ENCODE data around the gene ELOVL7. TPM values are rescaled to one million over a fixed set of nuclear protein-coding genes. Genes with fewer than 3 reads are reported as not detected.
A peak's percentile ranks its signal among the peaks of the same experiment; 100 is the strongest.
"Not testable (repeated sequence)": the region's sequence is repeated elsewhere in the genome, so short reads cannot be mapped to it uniquely, and the experiment has no call there.

Gene ELOVL7
- 0.46 TPM for total RNA-seq
- long read RNA-seq: 0 reads

GRCh38 chr5:60843936-60844905, at the start of gene ELOVL7:
Gene ELOVL7, minus strand, starts transcription at chr5:60844269. Its CDS starts 56,872 bp downstream, at chr5:60787397.
- DNase-seq (ENCODE audit: missing footprints) (peak; percentile 65), ATAC-seq (no peak)
- intact Hi-C loops (cut with DNase I): no loop called here

- intact Hi-C loops (cut with DNase I): no loop called here
- ATAC-seq: no peak
- DNase-seq (ENCODE audit: missing footprints): no peak
These were observed 49.5 kb upstream of the ELOVL7 start for GRCh38 chr5:60893521-60893920.

- DNase-seq (ENCODE audit: missing footprints) (no peak), ATAC-seq (no peak)
- intact Hi-C loops (cut with DNase I): no loop called here
These were observed 47.6 kb upstream of the ELOVL7 start for GRCh38 chr5:60891667-60892066.

GRCh38 chr5:60888359-60889061, 44.4 kb upstream of the ELOVL7 start:
- intact Hi-C loops (cut with DNase I): no loop called here
- ATAC-seq: no peak

GRCh38 chr5:60887746-60888145, 43.7 kb upstream of the ELOVL7 start:
- ATAC-seq: no peak
- no peak for DNase-seq (ENCODE audit: missing footprints)
- intact Hi-C loops (cut with DNase I): no loop called here

More at GRCh38 chr5:60888359-60889061, 44.4 kb upstream of the ELOVL7 start:
- DNase-seq (ENCODE audit: missing footprints): no peak

GRCh38 chr5:60887096-60887495, 43.0 kb upstream of the ELOVL7 start:
- intact Hi-C loops (cut with DNase I): no loop called here
- DNase-seq (ENCODE audit: missing footprints) (no peak), ATAC-seq (no peak)

GRCh38 chr5:60886158-60886557, 42.1 kb upstream of the ELOVL7 start:
- no peak for DNase-seq (ENCODE audit: missing footprints)
- ATAC-seq: no peak
- intact Hi-C loops (cut with DNase I): no loop called here

- ATAC-seq (no peak), DNase-seq (ENCODE audit: missing footprints) (no peak)
- intact Hi-C loops (cut with DNase I): no loop called here
These were observed 39.2 kb upstream of the ELOVL7 start for GRCh38 chr5:60883229-60883628.

GRCh38 chr5:60872892-60873291, 28.8 kb upstream of the ELOVL7 start:
- intact Hi-C loops (cut with DNase I): no loop called here
- ATAC-seq (no peak), DNase-seq (ENCODE audit: missing footprints) (no peak)

GRCh38 chr5:60870857-60871256, 26.8 kb upstream of the ELOVL7 start:
- intact Hi-C loops (cut with DNase I): no loop called here
- DNase-seq (ENCODE audit: missing footprints) (no peak), ATAC-seq (no peak)

- ATAC-seq; DNase-seq (ENCODE audit: missing footprints); intact Hi-C loops (cut with DNase I): not testable (repeated sequence)
These were observed 16.5 kb upstream of the ELOVL7 start for GRCh38 chr5:60860572-60860971.

GRCh38 chr5:60856066-60856465, 12.0 kb upstream of the ELOVL7 start:
- ATAC-seq (no peak), DNase-seq (ENCODE audit: missing footprints) (no peak)
- intact Hi-C loops (cut with DNase I): no loop called here

- intact Hi-C loops (cut with DNase I): no loop called here
- DNase-seq (ENCODE audit: missing footprints) (no peak), ATAC-seq (no peak)
These were observed 8.9 kb upstream of the ELOVL7 start for GRCh38 chr5:60852940-60853339.

GRCh38 chr5:60852317-60852716, 8.2 kb upstream of the ELOVL7 start:
- no peak for ATAC-seq
- intact Hi-C loops (cut with DNase I): no loop called here
- DNase-seq (ENCODE audit: missing footprints): no peak

GRCh38 chr5:60851626-60852025, 7.6 kb upstream of the ELOVL7 start:
- intact Hi-C loops (cut with DNase I): no loop called here
- ATAC-seq: no peak
- DNase-seq (ENCODE audit: missing footprints): no peak

GRCh38 chr5:60846298-60846697, 2.2 kb upstream of the ELOVL7 start:
- intact Hi-C loops (cut with DNase I): no loop called here
- ATAC-seq: no peak
- DNase-seq (ENCODE audit: missing footprints): no peak

GRCh38 chr5:60843386-60843935, 608 bp downstream of the ELOVL7 start:
- intact Hi-C loops (cut with DNase I): no loop called here
- ATAC-seq: peak; percentile 50

GRCh38 chr5:60842871-60843385, 1.1 kb downstream of the ELOVL7 start:
- intact Hi-C loops (cut with DNase I): no loop called here
- no peak for DNase-seq (ENCODE audit: missing footprints)
- ATAC-seq: no peak

More at GRCh38 chr5:60843386-60843935, 608 bp downstream of the ELOVL7 start:
- no peak for DNase-seq (ENCODE audit: missing footprints)

- no peak for DNase-seq (ENCODE audit: missing footprints)
- ATAC-seq: no peak
- intact Hi-C loops (cut with DNase I): no loop called here
These were observed 2.7 kb downstream of the ELOVL7 start for GRCh38 chr5:60841361-60841760.

All from Right ventricle myocardium inferior (tissue), 1 donor.